Measurements from ENCODE around the gene LINS1.

The LINS1 gene, protein sequence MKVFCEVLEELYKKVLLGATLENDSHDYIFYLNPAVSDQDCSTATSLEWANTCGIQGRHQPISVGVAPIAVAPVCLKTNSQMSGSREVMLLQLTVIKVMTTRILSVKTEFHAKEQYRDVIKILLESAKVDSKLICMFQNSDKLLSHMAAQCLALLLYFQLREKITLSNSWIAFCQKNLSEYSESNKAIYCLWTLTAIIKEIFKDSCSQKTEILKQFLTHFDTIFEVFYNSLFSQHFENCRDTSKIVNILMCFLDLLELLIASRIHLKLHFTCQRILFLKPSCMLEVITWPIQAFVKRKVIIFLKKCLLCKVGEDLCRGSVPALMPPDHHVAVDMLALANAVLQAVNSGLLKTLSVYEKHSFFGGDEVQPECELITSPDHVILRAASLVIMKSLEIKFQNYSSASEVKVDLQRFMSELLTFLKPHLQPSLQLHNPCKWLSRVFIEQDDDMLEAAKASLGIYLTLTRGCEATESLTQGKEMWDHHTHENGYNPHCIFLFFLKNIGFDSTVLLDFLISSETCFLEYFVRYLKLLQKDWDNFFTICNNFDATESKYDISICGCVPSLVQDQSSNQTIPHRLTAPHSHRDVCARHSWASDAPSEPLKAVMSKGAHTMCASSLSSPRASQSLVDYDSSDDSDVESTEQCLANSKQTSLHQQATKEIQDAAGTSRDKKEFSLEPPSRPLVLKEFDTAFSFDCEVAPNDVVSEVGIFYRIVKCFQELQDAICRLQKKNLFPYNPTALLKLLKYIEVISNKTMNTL

DNA sequence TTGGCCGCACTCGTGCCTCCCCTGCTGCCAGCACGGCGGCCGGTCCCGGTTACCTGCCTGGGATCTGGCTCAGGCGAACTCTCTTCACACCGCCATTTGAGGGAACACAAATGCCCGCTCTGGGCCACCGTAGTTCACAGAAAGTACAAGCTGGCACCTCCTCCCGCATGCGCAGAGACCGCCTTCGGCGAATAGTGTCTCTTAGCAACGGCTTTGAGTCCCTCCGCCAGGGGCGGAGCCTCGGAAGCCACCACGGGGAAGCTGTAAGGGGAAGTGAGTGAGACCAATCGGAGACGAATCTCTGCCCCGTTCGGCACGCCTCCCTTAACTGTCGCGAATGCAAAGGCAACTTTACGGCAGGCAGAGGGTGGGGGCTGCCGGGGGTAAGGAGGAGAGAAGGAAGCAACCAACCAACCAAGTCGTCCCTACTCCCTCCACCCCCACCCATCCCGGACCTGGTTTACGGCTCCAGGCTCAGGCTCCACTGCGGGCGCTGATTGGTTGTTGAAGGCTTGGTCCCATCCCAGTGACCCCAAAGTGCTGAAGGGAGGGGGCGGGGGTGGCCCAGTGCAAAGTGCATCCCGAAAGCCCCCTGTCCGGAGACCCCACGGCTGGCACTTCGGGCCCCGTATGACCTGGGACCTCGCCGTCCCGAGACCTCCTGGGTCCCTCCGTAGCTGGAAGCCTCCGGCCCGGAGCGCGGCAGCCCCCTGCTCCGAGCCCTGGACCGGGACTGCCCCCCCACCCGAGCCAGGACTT lies at the start of gene LINS1, which contains the start of gene ASB7:
Gene LINS1 (minus strand): TSS at position 121 of the 759 bp plus-strand sequence. CDS start 21,342 bp downstream, outside the sequence.
Gene ASB7 (plus strand): TSS at position 526 of the 759 bp plus-strand sequence. CDS start 9,628 bp downstream, outside the sequence.
- peak; percentile 97 for DNase-seq

DNA sequence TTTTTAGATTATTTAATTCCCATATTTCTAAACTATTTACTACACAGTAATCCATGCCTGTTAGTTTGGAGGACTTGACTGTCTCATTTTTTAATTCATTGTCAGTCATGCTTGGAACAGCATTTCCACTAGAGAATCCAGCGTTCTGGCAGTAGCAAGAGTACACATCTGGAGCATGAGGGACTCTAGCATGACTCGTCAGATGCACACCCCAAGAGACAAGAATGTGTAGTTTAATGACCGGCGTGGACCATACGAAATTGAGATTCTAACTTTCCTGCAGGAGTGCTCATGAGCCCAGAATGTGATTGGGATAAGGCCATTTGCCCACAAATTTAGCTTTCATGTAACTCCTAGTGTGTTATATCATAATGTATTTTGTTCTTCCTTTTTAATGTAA lies 49.3 kb upstream of the LINS1 start:
- DNase-seq = no peak

DNA sequence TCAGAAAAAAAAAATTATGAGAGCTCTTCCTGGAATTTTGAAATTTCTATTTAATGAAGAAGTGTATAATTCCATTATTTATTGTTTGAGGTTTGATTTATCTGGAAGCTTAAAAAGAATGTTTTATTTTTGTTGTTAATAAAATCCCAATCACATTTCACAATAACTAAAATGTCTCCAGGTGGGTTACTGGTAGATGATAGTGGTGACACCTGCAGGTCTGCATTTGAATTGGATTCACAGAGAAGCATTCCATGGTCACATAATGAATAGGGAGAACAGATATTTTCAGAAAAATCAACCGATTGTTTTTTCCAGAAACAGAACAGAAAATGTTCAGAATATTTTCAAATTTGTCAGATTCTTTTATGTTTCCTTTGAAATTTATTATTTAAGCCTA lies 48.7 kb upstream of the LINS1 start:
- no peak for DNase-seq

DNA sequence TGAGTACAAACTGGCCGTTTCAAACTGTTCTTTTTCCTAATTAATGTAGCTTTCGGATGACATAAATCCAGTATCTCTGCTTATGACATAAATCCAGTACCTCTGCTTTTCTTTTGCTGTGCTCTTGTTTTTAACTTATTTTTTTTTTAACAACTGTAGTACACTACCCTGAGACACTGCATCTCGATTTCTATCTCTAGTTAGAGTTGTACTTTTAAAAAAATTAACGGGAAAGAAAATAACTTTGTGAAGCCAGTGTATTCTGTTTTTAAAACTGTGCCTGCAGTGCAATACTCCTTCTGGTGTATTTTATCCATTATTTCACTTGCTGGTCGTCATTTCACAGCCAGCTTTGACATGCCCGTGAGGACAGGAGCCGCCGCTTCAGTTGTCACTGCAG lies 47.0 kb upstream of the LINS1 start:
- no peak for DNase-seq

DNA sequence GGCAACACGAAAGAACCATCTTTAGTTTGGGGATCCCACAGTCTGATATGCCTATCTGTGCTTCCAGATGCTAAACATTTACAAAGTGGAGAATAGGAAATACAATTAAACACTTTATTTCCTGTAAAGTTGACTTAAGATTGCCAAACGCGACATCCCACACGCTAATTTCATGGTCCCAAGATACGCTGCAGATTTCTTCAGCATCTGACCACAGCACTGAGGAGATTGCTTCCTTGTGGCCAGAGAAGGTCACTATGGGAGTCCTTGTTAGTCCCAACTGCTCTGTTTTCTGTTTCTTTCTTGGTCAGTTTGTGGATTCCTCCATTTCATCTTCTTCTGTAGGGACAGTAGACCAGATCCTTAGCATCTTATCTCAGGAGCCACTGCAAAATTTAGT lies 43.7 kb upstream of the LINS1 start:
- DNase-seq = no peak

DNA sequence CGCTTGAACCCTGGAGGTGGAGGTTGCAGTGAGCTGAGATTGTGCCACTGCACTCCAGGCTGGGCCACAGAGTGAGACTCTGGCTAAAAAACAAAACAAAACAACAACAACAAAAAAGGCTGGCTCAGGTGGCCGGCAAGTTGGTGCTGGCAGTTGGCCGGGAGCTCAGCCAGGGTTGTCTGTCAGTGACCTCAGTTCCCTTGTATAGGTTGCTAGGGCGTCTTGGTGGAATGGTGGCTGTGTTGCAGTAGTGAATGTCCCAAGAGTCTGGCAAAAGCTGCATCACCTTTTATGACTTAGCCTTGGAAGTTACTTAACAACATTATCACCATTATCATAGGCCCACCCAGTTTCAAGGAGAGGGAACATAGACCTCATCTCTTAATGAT lies 41.0 kb upstream of the LINS1 start:
- DNase-seq = no peak

DNA sequence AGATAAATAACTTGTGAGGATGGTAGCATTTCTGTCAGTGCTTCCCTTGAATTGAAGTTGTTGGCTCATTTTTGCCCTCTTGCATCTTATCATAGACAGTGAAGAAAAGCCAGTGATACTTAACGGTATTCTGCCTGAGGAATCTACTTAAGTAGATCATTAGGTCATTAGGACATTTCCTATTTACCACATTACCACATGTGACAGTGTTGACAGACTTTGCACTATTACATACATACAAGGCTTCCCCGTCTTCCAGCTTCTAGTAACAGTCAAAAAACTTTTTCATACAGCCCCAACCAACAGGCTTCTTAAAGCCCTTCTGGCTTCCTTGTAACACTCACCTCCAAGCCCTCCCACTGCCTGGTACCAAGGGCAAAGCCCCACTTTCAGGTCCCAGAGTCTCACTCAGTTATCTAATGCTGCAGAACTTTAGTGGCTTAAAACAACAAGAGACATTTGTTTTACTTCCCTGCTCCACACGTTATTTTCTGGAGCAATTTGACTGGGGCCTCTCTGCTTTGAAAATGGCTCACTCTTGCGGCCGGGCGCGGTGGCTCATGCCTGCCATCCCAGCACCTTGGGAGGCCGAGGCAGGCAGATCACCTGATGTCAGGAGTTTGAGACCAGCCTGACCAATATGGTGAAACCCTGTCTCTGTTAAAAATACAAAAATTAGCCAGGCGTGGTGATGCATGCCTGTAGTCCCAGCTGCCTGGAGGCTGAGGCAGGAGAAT lies 40.4 kb upstream of the LINS1 start:
- no peak for DNase-seq

DNA sequence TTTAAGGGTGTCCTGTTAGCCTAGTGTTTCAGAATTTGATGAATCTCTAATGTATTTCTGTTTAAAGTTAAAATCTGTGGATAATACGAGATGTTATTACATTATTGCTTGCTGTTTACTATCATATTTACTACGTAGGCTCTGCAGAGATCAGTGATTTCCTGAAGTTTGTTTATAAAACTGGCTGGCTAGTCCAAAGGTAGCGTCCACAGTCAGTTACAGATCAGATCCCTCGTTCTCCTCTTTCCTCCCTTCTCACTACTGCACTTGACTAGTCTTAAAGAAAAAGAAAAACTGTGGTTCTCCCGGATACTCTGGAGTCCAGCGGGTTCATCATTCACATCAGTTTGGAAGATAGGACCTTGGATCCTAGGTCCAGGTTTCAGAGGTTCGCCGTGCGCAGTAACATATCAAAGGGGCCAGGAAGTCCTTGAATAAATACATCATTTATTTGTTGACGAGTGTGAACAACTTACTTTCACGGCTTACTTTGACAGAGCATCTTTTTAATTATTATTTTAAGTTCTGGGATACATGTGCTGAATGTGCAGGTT lies 36.3 kb upstream of the LINS1 start:
- DNase-seq = no peak

DNA sequence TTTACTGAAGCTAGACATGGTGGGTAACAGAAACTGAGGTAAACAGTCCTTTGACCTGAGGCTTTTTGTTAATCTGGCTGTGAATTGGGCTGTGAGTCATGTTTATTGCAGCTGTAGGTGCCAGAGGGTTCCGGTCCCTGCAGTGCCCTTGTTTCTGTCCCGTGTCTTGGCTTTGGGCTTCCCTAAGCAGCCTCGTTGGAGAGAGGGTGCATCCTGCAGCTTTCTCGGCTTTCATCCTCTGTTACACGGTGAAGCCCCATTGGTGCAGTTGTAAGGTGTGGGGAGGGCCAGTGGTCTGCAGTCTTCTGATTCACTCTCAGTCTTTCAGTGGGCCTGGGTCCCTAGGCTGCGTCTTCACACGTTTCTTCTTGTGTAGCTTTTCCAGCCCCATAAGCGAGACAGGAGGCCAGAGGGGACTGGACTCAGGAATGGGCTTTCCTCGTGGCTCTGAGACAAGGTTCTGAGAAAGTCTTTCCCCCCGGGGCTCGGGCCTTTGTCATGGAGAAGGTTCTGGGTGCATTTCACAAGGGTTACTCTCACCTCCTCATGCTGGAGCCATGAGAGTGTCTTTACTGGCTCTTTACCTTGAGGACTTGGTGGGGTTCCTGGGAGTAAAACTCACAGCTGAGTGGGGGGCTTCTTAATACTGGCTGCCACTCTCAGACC lies 33.6 kb upstream of the LINS1 start:
- no peak for DNase-seq

DNA sequence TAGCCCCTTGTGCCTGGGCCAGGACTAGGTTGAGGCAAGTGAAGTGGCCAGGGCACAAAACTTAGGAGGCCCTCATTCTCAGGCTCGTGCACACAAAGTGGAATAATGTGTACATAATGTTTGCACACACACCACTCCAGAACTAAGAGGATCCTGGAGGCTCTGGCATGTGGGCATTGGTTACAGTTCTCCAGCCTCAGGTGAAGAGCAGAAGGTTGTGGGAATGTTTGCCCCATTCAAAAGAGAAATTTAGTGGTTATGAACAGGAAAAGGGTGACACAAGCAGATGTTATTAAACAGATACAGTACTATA lies 31.7 kb upstream of the LINS1 start:
- no peak for DNase-seq

DNA sequence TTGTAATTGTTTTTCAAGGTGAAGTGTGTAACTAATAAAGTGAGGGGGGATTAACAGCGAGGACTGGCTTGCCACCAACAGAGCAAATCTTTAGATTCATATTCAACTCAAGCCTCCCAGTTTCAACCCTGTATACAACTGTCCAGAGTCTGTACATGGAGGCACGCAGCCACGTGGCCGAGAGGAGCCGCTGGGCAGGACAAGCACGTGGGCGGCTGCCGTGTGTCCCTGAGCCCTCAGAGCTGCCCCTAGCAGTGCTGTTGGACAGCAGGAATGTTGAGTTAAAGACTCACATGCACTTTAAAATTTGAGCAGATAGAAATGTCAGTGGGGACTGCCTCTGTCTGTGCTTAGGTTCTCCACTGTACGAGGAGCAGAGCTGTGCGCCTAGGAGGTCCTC lies 29.8 kb upstream of the LINS1 start:
- DNase-seq = no peak

DNA sequence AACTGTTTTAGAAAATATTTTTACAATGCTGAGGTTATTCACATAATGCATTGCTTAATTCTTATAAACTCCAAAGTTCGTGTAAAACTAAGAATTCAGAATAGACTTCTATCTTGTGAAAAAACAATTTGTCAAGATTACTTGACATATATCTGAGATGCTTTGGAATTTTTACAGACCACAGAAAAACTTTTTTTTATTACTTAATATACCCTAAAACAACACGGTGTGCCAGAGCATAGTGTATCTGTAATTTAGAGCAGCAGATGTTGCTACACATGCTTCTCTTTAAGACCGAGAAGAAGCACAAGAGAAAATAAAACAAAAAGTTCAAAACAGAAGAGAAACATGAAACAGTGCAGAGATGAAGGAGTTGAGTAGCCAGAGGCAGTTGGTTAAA lies 26.8 kb upstream of the LINS1 start:
- no peak for DNase-seq

DNA sequence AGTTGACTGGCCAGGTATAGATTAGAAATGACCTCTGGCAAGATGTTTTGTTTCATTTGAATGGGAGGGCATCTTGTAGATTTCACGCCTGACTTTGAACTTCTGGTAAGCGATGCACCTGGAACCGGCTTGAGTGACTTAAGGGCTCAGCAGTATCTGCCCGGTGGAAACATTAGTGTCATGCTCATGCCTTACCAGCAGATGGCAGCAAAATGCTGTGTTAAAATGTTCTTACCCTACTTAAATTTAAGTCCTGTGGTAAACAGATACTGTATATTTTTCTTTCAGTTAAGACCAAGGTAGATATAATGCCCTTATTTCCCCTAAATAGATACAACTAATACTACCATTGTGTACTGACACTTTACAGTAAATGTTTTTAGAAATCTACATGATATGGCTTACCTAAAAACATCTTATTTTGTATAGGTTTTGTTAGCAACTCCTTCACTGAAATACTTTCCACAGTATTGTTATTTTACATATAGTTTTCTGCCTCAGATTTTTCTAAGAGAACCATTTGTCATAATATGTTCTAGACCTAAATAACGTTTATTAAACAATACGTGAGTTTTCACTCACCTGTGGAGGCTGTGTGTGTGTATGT lies 25.9 kb upstream of the LINS1 start:
- DNase-seq = no peak

DNA sequence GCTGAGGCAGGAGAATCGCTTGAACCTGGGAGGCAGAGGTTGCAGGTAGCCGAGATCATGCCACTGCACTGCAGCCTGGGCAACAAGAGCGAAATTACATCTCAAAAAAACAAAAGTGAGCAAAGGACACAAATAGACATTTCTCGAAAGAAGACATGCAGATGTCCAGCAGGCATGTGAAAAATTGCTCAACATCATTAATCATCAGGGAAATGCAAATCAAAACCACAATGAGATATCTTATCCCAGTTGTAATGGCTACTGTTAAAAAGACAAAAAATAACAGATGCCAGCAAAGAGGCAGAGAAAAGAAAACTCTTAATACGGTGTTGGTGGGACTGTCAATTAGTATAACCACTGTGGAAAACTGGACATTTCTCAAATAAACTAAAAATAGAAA lies 21.3 kb upstream of the LINS1 start:
- no peak for DNase-seq

DNA sequence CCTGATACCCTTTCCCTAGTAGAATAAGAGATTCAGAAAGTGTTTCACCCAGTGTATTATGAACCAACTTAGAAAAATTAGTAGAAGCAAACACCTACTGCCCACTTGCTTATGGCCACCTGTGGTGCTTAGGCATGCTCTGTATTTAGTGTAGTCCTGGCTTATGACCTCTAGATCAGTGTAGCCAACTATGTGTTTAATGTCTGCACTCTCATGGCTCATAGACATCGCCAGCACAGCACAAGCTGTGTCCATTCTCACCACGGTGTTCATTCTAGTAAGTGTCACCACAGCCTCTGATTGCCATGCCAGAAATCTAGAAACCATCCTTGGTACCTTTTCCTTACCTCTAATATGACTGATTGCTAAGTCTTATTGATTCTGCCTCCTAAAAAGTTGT lies 14.7 kb upstream of the LINS1 start:
- DNase-seq = no peak

DNA sequence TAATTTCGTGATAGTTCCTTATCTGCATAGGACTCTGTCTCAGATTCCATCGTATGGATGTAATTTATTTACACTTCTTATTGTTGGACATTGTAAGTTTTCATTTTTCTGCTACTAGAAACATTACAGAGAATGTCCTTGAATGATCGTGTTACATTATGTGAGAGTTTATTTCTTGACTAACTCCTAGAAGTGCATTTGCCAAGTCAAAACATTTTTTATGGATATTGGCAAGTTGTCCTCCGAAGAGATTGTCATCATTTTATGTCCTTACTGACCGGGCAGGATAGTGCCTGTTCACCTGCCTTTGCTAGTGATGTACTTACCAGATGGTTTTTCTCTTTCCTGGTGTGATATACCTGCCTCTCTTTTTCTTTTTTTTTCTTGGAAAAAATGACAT lies 13.8 kb upstream of the LINS1 start:
- DNase-seq = no peak

DNA sequence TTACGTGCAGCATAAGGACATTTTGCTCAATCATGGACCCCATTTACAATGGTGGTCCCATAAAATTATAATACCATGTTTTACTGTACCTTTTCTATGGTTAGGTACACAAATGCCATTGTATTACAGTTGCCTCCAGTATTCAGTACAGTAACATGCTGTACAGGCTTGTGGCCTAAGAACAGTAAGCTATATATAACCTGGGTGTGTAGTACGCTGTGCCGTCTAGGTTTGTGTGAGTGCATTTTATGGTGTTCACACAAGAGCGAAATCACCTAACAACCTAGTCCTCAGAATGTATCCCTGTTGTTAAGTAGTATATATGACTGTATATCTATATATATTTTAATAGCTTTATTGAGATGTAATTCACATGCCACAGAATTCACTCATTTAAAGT lies 12.9 kb upstream of the LINS1 start:
- DNase-seq = no peak

DNA sequence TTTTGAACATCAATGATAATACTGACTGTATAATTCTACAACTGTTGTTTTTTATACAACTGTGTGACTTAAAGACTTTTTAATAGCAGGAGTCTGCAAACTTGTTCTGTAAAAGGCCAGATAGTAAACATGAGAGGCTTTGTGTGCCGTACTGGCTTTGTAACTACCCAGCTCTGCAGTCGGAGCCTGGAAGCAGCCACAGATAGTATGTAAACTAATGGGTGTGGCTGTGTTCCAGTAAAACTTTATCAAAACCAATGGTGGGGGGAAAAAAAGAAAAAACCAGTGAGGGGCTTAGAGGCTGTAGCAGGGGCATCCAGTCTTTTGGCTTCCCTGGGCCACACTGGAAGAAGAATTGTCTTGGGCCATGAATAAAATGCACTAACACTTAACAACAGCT lies 12.4 kb upstream of the LINS1 start:
- DNase-seq = no peak

DNA sequence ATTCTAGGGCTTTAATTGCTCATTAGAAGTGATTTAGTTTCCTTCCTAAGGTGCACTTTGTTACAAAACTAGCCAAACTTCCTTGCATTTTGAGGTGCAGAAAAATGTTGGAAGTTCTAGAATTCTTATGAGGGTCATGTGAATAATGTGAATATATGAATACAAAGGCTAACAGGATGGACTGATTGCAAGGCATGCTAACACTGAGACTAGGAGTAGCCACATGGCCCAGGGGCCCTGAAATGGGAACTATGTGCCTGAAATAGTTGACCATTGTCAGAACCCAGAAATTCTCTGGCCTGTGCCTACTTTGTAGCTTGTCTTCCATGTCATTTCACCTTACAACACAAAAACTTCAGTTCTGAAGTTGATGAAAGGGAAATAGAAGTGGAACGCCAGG lies 11.2 kb upstream of the LINS1 start:
- DNase-seq = no peak

DNA sequence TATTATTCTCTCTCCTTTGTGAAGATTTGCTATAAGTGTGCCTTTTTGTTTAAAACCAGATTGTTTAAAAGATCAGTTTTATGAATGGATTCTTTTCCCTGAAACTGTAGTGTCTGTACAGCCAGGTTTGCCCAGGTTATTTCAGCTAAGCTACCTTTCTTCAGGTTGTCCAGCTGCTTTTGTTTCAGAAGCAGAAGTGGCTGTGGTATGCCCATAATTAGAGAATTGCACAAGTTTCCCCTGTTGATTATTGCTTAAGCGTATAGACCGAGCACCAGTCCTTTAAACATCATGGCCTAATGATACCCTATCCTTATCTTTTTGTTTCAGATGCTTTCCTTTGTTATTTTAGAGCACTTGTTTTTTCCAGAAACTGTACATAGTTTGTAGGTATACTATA lies 10.6 kb upstream of the LINS1 start:
- no peak for DNase-seq

DNA sequence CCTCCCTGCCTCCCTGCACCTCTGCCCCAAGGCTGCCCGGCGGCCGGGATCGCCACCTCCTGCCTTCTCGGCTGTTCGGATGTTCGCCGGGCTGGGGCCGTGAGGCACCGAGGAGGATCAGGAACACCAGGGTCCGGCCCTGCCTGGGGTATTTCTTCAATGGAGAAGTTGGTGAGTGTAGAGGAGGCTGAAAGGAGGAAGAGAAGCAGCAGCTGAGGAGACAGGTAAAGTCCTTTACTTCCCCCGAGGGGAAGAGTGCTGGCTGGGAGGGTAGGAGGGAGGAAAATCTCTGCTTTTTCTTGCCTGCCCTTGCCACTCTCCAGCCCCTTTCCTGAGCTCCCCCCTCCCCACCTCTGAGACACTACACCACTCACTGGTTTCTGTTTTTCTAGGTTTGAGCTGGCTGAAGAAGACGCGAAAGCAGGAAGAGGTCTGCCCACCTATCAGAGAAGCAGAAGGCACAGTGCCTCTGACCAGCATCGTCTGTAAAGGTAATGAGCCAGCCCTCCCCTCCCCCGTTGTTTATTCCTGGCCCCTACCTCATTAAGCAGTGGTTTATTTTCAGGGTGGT lies 924 bp upstream of the LINS1 start:
- DNase-seq = no peak

Measured in NCI-H2081 treated with DMSO at 0.1 percent for 48 hours (cell line).